Smooth muscle cell (in vitro differentiated cells): ENCODE measurements around the gene SLC39A11. TPM values are rescaled to one million over a fixed set of nuclear protein-coding genes. Genes with fewer than 3 reads are reported as not detected.

Source experiments
- DNase-seq: peaks from one replicate; lab custom pipeline; 2025; ENCODE audit not compliant: unreplicated experiment; lab: John Stamatoyannopoulos, UW
- H2AFZ ChIP-seq: fragments of 200-600 bp; sonication (generic); 2 replicates; pipeline ENCODE4 v1.6.0; 2016; ENCODE audit warnings: antibody characterized with exemption, low read depth, mild to moderate bottlenecking
- H3F3A ChIP-seq: fragments of 200-600 bp; sonication (generic); 2 replicates; pipeline ENCODE4 v1.6.0; 2017; ENCODE audit warnings: antibody characterized with exemption, low read depth
- H3K27ac ChIP-seq: fragments of 200-600 bp; sonication (generic); 2 replicates; pipeline ENCODE4 v1.5.1; 2016; ENCODE audit warnings: low read depth, mild to moderate bottlenecking
- H3K27me3 ChIP-seq: fragments of 200-600 bp; sonication (generic); 2 replicates; pipeline ENCODE4 v1.6.1; 2016; ENCODE audit warnings: low read depth, mild to moderate bottlenecking
- H3K36me3 ChIP-seq: fragments of 200-600 bp; sonication (generic); 2 replicates; pipeline ENCODE4 v1.5.1; 2016; ENCODE audit warnings: low read depth
- H3K4me1 ChIP-seq: fragments of 200-600 bp; sonication (generic); 2 replicates; pipeline ENCODE4 v1.5.1; 2016; ENCODE audit warnings: low read depth
- H3K4me2 ChIP-seq: fragments of 200-600 bp; sonication (generic); 2 replicates; pipeline ENCODE4 v1.6.0; 2016; ENCODE audit warnings: mild to moderate bottlenecking
- H3K4me3 ChIP-seq: fragments of 200-600 bp; sonication (generic); 2 replicates; pipeline ENCODE4 v1.5.1; 2016; ENCODE audit warnings: mild to moderate bottlenecking
- H3K79me2 ChIP-seq: fragments of 200-600 bp; sonication (generic); 2 replicates; pipeline ENCODE4 v1.6.0; 2016; ENCODE audit warnings: low read depth, mild to moderate bottlenecking
- H3K9ac ChIP-seq: fragments of 200-600 bp; sonication (generic); 2 replicates; pipeline ENCODE4 v1.6.0; 2016; ENCODE audit warnings: low read depth
- H3K9me3 ChIP-seq: fragments of 200-600 bp; sonication (generic); replicated peaks from 2 replicates; pipeline ENCODE4 v1.5.1; 2016; ENCODE audit warnings: low read depth
- H4K20me1 ChIP-seq: fragments of 200-600 bp; sonication (generic); 2 replicates; pipeline ENCODE4 v1.6.0; 2016; ENCODE audit warnings: low read depth
- WGBS: methylation state at CpG from one replicate; pipeline ENCODE4 v1.1.7; 2016; ENCODE audit warnings: low lambda C conversion rate; 5-methylcytosine and 5-hydroxymethylcytosine counted together
- polyA plus RNA-seq: library from polyadenylated mRNA; unstranded; fragments of >200 nt; fragmentation: Nextera tagmentation; extraction: Ambion mirVana; gene quantifications from 2 replicates; pipeline ENCODE4 v1.2.1, GENCODE V29; 2016
- total RNA-seq: library from RNA; depleted of rRNA; stranded (reverse); fragments of >200 nt; gene quantifications from 2 replicates; pipeline ENCODE4 v1.2.3, GENCODE V29; 2014
- TF ChIP-seq, protein P1 (sequence below): fragments of 200-600 bp; sonication (generic); IDR thresholded peaks from 2 replicates; pipeline ENCODE4 v1.5.1; 2017; ENCODE audit warnings: borderline replicate concordance, mild to moderate bottlenecking, antibody characterized with exemption; ENCODE audit not compliant: insufficient read depth, poor library complexity, severe bottlenecking

Gene SLC39A11
- total and polyA plus RNA-seq, 2 experiments from 2014 or later: 9.2 to 36.7 TPM

DNA sequence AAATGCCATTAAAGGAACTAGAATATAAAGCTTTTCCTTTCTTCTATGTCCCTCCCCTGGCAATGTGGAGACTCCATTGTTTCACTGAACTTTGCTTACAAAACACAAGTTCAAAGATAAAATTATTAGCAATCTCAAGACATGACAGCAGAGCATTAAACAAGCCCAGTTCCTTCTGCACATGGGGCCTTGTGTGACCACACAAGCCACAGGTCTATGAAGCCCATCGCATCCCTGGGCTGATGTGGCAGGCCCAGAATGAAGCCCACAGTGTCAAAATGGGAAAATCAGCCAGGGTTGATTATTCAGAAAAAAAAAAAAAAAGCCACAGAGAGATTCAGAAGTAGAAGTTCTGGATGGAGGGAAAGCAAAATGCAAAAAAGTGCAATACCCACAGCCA is 12.9 kb upstream of the SLC39A11 start:
- no peaks in the 10 kb centered on the region for H3K9me3 ChIP-seq
- H3K4me3 ChIP-seq: no peak overlapping the region
- DNase-seq: no peak
- TF ChIP-seq, protein P1, sequence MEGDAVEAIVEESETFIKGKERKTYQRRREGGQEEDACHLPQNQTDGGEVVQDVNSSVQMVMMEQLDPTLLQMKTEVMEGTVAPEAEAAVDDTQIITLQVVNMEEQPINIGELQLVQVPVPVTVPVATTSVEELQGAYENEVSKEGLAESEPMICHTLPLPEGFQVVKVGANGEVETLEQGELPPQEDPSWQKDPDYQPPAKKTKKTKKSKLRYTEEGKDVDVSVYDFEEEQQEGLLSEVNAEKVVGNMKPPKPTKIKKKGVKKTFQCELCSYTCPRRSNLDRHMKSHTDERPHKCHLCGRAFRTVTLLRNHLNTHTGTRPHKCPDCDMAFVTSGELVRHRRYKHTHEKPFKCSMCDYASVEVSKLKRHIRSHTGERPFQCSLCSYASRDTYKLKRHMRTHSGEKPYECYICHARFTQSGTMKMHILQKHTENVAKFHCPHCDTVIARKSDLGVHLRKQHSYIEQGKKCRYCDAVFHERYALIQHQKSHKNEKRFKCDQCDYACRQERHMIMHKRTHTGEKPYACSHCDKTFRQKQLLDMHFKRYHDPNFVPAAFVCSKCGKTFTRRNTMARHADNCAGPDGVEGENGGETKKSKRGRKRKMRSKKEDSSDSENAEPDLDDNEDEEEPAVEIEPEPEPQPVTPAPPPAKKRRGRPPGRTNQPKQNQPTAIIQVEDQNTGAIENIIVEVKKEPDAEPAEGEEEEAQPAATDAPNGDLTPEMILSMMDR: no peak
- no peaks in the 10 kb centered on the region for H3K79me2 ChIP-seq
- no peaks in the 10 kb centered on the region for H4K20me1 ChIP-seq
- no peaks in the 10 kb centered on the region for H3K36me3 ChIP-seq
- no peak overlapping the region for H2AFZ ChIP-seq
- no peak overlapping the region for H3K9ac ChIP-seq
- no peaks in the 10 kb centered on the region for H3F3A ChIP-seq
- WGBS: 96% methylated on average over 1 of the region's 1 CpG
- H3K4me2 ChIP-seq: no peak overlapping the region
- H3K4me1 ChIP-seq: no peaks in the 10 kb centered on the region
- H3K27me3 ChIP-seq: no peaks in the 10 kb centered on the region
- H3K27ac ChIP-seq: no peak overlapping the region

DNA sequence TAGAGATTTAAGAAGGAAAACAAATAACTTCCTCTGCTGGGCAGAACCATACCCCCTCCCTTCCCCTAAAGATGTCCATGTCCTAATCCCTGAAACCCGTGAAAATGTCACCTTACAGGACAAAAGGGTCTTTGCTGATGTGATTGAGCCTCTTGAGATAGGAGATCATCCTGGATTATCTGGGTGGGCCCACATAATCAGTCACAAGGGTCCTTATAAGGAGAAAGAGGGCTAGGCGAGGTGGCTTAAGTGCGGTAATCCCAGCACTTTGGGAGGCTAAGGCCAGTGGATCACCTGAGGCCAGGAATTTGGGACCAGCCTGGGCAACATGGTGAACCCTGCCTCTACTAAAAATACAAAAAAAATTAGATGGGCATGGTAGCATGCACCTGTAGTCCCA is 12.0 kb upstream of the SLC39A11 start:
- Histone ChIP-seq H3K4me1 (no peaks in the 10 kb centered on the region), H3F3A (no peaks in the 10 kb centered on the region), H3K4me2 (no peak overlapping the region), H3K36me3 (no peaks in the 10 kb centered on the region), H3K27ac (no peak overlapping the region), H3K4me3 (no peak overlapping the region), H3K27me3 (peaks cover 3% of the 10 kb centered on the region), H3K9me3 (no peaks in the 10 kb centered on the region), H3K9ac (no peak overlapping the region), H2AFZ (no peak overlapping the region), H3K79me2 (no peaks in the 10 kb centered on the region), H4K20me1 (no peaks in the 10 kb centered on the region)
- DNase-seq: no peak
- WGBS: 94% methylated on average over 3 of the region's 3 CpGs
- TF ChIP-seq, protein P1: no peak

- H3K4me1 ChIP-seq: no peaks in the 10 kb centered on the region
- TF ChIP-seq, protein P1: no peak
- H3K36me3 ChIP-seq: no peaks in the 10 kb centered on the region
- no peak overlapping the region for H2AFZ ChIP-seq
- H3F3A ChIP-seq: no peaks in the 10 kb centered on the region
- H3K4me2 ChIP-seq: no peak overlapping the region
- no peak overlapping the region for H3K9ac ChIP-seq
- no peaks in the 10 kb centered on the region for H4K20me1 ChIP-seq
- H3K27me3 ChIP-seq: peaks cover 6% of the 10 kb centered on the region
- DNase-seq: no peak
- no peaks in the 10 kb centered on the region for H3K9me3 ChIP-seq
- no peak overlapping the region for H3K27ac ChIP-seq
- WGBS: 92% methylated on average over 12 of the region's 12 CpGs
- no peaks in the 10 kb centered on the region for H3K79me2 ChIP-seq
- no peak overlapping the region for H3K4me3 ChIP-seq
Measured at GRCh38 chr17:73103641-73104335, 11.3 kb upstream of the SLC39A11 start.

DNA sequence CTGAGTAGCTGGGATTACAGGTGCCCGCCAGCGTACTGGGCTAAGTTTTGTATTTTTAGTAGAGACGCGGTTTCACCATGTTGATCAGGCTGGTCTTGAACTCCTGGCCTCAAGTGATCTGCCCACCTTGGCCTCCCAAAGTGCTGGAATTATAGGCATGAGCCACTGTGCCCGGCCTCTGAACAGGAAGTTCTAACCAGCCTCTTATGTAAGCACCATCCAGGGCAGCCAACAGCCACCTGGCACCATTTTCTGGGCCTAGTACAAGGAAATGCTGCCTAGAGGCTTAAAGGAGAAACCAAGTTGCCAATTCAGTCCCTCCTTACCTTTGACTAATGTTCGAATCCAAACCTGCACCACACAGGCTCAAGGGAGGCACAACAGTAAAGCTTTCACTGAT is 8.5 kb upstream of the SLC39A11 start:
- peaks cover 6% of the 10 kb centered on the region for H3K27me3 ChIP-seq
- no peak overlapping the region for H3K27ac ChIP-seq
- DNase-seq: no peak
- TF ChIP-seq, protein P1: no peak
- no peak overlapping the region for H3K4me3 ChIP-seq
- 91% methylated on average over 6 of the region's 6 CpGs for WGBS
- no peak overlapping the region for H2AFZ ChIP-seq
- H3K9me3 ChIP-seq: no peaks in the 10 kb centered on the region
- no peaks in the 10 kb centered on the region for H4K20me1 ChIP-seq
- no peak overlapping the region for H3K9ac ChIP-seq
- no peaks in the 10 kb centered on the region for H3K36me3 ChIP-seq
- H3K79me2 ChIP-seq: no peaks in the 10 kb centered on the region
- H3K4me1 ChIP-seq: no peaks in the 10 kb centered on the region
- H3F3A ChIP-seq: no peaks in the 10 kb centered on the region
- no peak overlapping the region for H3K4me2 ChIP-seq
